Activated T-helper 2 cell treated with anti-CD3 and anti-CD28 coated beads, Interferon-gamma antibody, Interleukin-2, Interleukin-4, amounts not matched to agents 10 μg/mL and 5 μg/mL and 100 μg/mL, durations not matched to agents 14 hours and 24 hours and 36 hours (primary cell): Measurements from ENCODE around the gene GDPD5. TPM values are rescaled to one million over a fixed set of nuclear protein-coding genes. Genes with fewer than 3 reads are reported as not detected.

Experiments
- DNase-seq: peaks from one replicate; pipeline ENCODE4 v3.0.0; 2021; ENCODE audit warnings: low spot score
- H3K27ac Mint-ChIP-seq: one replicate; pipeline ENCODE4 v1.8.0; 2021; ENCODE audit warnings: mixed read lengths
- H3K27me3 Mint-ChIP-seq: one replicate; pipeline ENCODE4 v1.8.0; 2021; ENCODE audit warnings: low read depth, mixed read lengths
- H3K36me3 Mint-ChIP-seq: one replicate; pipeline ENCODE4 v1.8.0; 2021; ENCODE audit warnings: low read depth, mixed read lengths
- H3K4me1 Mint-ChIP-seq: one replicate; pipeline ENCODE4 v1.8.0; 2021; ENCODE audit warnings: low read depth, mixed read lengths
- H3K4me3 Mint-ChIP-seq: one replicate; pipeline ENCODE4 v1.8.0; 2021; ENCODE audit warnings: low read depth, mild to moderate bottlenecking, moderate library complexity, mixed read lengths
- H3K9me3 Mint-ChIP-seq: one replicate; pipeline ENCODE4 v1.8.0; 2021; ENCODE audit warnings: mixed read lengths
- intact Hi-C: fragments of 100-400 bp; cut with micrococcal nuclease; formaldehyde crosslinking; loops from one replicate; pipeline ENCODE4 v1.15.1; 2023
- total RNA-seq: library from RNA; stranded (reverse); gene quantifications from 2 replicates; pipeline ENCODE4 v1.2.3, GENCODE V29; 2022

GDPD5 gene
- total RNA-seq, 1 donor from 2014 or later, result 14.9 TPM

DNA sequence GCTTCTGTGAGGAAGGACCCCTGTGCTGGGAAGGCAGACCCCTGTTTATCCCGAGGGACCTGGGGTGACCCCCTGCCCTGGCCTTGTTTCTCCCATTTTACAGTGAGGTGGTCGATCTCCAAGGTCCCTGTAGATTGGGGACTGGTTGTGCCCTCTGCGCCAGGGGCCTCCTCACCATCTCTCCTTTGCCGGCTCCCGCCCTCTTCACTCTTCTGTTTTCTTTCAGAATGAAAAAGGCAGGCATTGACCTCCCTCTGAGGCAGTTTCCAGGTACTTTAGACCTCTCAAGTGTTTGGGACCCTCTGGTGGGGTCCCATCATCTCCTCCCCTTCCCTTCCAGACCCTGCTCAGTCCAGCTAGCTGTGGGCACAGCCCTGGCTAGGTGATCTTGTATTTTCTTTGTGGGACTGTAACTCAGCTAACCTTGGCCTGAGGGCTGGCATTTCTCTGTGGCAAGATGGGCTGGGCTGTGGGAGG is 37.8 kb upstream of the GDPD5 start:
- peaks cover 3% of the 10 kb centered on the region for H3K36me3 Mint-ChIP-seq
- H3K9me3 Mint-ChIP-seq, result no peaks in the 10 kb centered on the region
- peak overlapping the region; percentile 91 for H3K4me3 Mint-ChIP-seq
- H3K4me1 Mint-ChIP-seq, result peaks cover 11% of the 10 kb centered on the region
- no peaks in the 10 kb centered on the region for H3K27me3 Mint-ChIP-seq
- DNase-seq, result no peak
- intact Hi-C loops, result no loop called here
- H3K27ac Mint-ChIP-seq, result peak overlapping the region; percentile 24

- Mint-ChIP-seq H3K27me3 (no peaks in the 10 kb centered on the region), H3K4me3 (peak overlapping the region; percentile 91), H3K27ac (peak overlapping the region; percentile 88), H3K4me1 (peaks cover 11% of the 10 kb centered on the region), H3K9me3 (no peaks in the 10 kb centered on the region), H3K36me3 (no peaks in the 10 kb centered on the region)
- intact Hi-C loops, result no loop called here
- DNase-seq, result no peak
Measured at GRCh38 chr11:75562836-75563484, 37.2 kb upstream of the GDPD5 start.

GRCh38 chr11:75562048-75562835 is 36.5 kb upstream of the GDPD5 start, which contains the start of gene SERPINH1:
Gene SERPINH1, plus strand, starts transcription at chr11:75562253. Its CDS starts 4,097 bp downstream, at chr11:75566350.
- Mint-ChIP-seq H3K27ac (peak within 1 kb of the TSS; percentile 88), H3K36me3 (no peaks in the 10 kb centered on the region), H3K4me3 (peak within 1 kb of the TSS; percentile 91), H3K4me1 (peaks cover 11% of the 10 kb centered on the region), H3K9me3 (no peaks in the 10 kb centered on the region), H3K27me3 (no peaks in the 10 kb centered on the region)
- intact Hi-C loops, result no loop called here
- peak; percentile 48 for DNase-seq

- no peaks in the 10 kb centered on the region for H3K9me3 Mint-ChIP-seq
- peak overlapping the region; percentile 91 for H3K4me3 Mint-ChIP-seq
- DNase-seq, result no peak
- no peaks in the 10 kb centered on the region for H3K36me3 Mint-ChIP-seq
- intact Hi-C loops, result no loop called here
- peaks cover 11% of the 10 kb centered on the region for H3K4me1 Mint-ChIP-seq
- peaks cover 4% of the 10 kb centered on the region for H3K27me3 Mint-ChIP-seq
- peak overlapping the region; percentile 88 for H3K27ac Mint-ChIP-seq
Measured at GRCh38 chr11:75561426-75562047, 35.8 kb upstream of the GDPD5 start.

GRCh38 chr11:75560644-75561043 is 34.9 kb upstream of the GDPD5 start:
- Mint-ChIP-seq H3K4me3 (peak overlapping the region; percentile 91), H3K36me3 (no peaks in the 10 kb centered on the region), H3K27ac (peak overlapping the region; percentile 42), H3K9me3 (no peaks in the 10 kb centered on the region), H3K4me1 (peaks cover 11% of the 10 kb centered on the region), H3K27me3 (peaks cover 4% of the 10 kb centered on the region)
- DNase-seq, result no peak
- intact Hi-C loops, result no loop called here

DNA sequence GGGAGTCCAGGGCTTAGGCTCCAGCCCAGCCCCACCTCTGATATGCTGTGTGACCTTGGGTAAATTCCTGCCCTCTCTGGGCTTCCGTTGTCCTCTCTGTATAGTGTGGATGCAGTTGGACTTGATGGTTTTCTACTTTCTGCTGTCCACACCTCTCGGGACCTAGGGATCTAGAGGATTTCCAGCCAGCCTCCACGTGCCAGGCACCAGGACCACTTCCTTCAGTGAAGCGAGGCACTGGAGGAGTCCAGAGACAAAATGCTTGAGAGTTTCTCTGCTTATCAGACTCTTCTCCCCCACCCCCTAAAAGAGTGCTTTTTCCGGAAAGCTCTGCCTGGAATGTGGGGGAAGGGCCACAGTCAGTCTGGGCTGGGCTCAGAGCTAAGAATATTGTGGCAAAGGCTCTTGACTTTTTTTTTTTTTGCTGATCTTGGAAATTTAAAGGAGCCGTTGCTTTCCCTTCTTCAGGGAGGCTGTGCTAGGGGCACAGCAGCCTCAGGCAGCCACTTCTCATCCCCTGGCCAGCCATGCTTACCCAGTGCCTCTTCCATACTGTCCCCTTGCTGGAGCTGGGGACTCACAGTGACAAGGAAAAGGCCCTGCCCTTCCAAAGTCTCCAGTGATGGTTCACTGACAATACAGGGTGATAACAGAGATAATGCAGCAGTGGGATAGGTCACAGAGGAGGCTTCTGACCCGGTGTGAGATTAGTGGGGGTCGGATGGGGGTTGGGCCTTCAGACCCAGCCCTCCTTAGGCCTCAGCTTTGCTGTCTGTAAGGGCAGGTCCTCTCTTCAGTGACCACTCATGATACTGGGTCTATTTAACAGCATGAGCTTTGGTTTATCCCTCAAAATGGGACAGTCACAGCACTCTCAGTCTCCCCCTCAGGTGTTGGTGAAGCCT is 33.5 kb upstream of the GDPD5 start:
- Mint-ChIP-seq H3K36me3 (no peaks in the 10 kb centered on the region), H3K27me3 (peaks cover 4% of the 10 kb centered on the region), H3K4me1 (peaks cover 11% of the 10 kb centered on the region), H3K9me3 (no peaks in the 10 kb centered on the region), H3K4me3 (peak overlapping the region; percentile 26), H3K27ac (no peak overlapping the region)
- intact Hi-C loops, result no loop called here
- DNase-seq, result no peak

GRCh38 chr11:75557666-75558494 is 32.1 kb upstream of the GDPD5 start:
- Mint-ChIP-seq H3K4me1 (peaks cover 6% of the 10 kb centered on the region), H3K4me3 (no peak overlapping the region), H3K27ac (no peak overlapping the region), H3K36me3 (no peaks in the 10 kb centered on the region), H3K27me3 (peaks cover 4% of the 10 kb centered on the region), H3K9me3 (no peaks in the 10 kb centered on the region)
- DNase-seq, result no peak
- intact Hi-C loops, result no loop called here

DNA sequence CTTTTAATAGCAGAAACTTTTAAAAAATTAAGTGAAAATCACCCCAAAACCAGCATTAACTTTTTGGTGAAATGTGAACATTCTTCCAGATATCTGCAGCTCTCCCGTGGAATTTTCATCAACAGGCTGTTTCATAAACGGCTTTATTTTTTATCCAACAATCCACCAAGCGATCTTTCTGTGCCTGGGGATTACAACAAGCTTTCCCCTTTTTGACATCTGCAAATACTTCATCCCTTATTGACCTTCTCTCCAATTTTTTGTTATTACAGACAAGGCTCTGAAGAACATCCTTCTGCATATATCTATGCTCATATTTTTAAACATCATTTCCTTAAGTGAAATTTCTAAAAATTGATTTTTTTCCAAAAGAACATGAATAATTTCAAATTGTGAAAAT is 30.5 kb upstream of the GDPD5 start:
- Mint-ChIP-seq H3K36me3 (no peaks in the 10 kb centered on the region), H3K4me3 (no peak overlapping the region), H3K4me1 (peaks cover 2% of the 10 kb centered on the region), H3K27me3 (peaks cover 4% of the 10 kb centered on the region), H3K9me3 (no peaks in the 10 kb centered on the region), H3K27ac (no peak overlapping the region)
- no peak for DNase-seq
- intact Hi-C loops, result no loop called here

GRCh38 chr11:75555079-75555811 is 29.5 kb upstream of the GDPD5 start:
- H3K9me3 Mint-ChIP-seq, result no peaks in the 10 kb centered on the region
- no peak overlapping the region for H3K4me3 Mint-ChIP-seq
- intact Hi-C loops, result no loop called here
- H3K4me1 Mint-ChIP-seq, result no peaks in the 10 kb centered on the region
- no peak overlapping the region for H3K27ac Mint-ChIP-seq
- no peak for DNase-seq
- peaks cover 4% of the 10 kb centered on the region for H3K27me3 Mint-ChIP-seq
- H3K36me3 Mint-ChIP-seq, result no peaks in the 10 kb centered on the region

GRCh38 chr11:75554258-75555022 is 28.7 kb upstream of the GDPD5 start:
- Mint-ChIP-seq H3K9me3 (no peaks in the 10 kb centered on the region), H3K4me3 (no peak overlapping the region), H3K4me1 (no peaks in the 10 kb centered on the region), H3K27ac (no peak overlapping the region), H3K36me3 (no peaks in the 10 kb centered on the region), H3K27me3 (peaks cover 4% of the 10 kb centered on the region)
- no peak for DNase-seq
- intact Hi-C loops, result no loop called here

DNA sequence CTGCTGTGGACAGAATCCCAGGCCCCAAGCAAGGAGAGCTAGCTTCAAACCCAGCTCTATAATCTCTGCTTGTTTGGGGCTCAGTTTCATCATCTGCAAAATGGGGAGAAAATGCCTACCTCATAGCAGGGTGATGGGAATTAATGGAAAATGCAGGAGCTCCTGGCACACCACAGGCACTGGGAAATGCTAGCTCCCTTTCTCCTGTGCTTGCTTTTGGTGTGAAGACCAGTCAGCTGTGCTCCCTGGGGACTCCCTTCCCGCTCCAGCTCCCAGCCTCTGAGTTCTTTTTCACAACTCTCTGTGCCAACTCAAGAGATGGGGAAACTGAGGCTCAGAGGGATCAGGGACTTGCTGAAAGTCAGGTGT is 28.1 kb upstream of the GDPD5 start:
- no peak overlapping the region for H3K4me3 Mint-ChIP-seq
- H3K27me3 Mint-ChIP-seq, result peaks cover 4% of the 10 kb centered on the region
- DNase-seq, result no peak
- H3K36me3 Mint-ChIP-seq, result no peaks in the 10 kb centered on the region
- no peaks in the 10 kb centered on the region for H3K4me1 Mint-ChIP-seq
- H3K27ac Mint-ChIP-seq, result no peak overlapping the region
- H3K9me3 Mint-ChIP-seq, result no peaks in the 10 kb centered on the region
- intact Hi-C loops, result no loop called here
